H9 (cell line): ENCODE results near the gene RUNX1. TPM values are rescaled to one million over a fixed set of nuclear protein-coding genes. Genes with fewer than 3 reads are reported as not detected.

Source experiments
- DNase-seq: peaks from one replicate; pipeline ENCODE4 v3.0.0-alpha.2; 2017
- H2AFZ ChIP-seq: one replicate; pipeline ENCODE4 v1.6.1; 2013; ENCODE audit warnings: mild to moderate bottlenecking, low read length, control low read depth, moderate library complexity
- H2AK5ac ChIP-seq: 2 replicates; pipeline ENCODE4 v1.6.1; 2013; ENCODE audit warnings: low read length, control low read depth, mixed read lengths; ENCODE audit not compliant: insufficient read length
- H2BK120ac ChIP-seq: one replicate; pipeline ENCODE4 v1.6.1; 2013; ENCODE audit warnings: low read depth, mild to moderate bottlenecking, low read length, control low read depth, inconsistent platforms; ENCODE audit not compliant: poor library complexity, severe bottlenecking
- H2BK12ac ChIP-seq: 2 replicates; pipeline ENCODE4 v1.6.1; 2013; ENCODE audit warnings: low read length, control low read depth, mixed read lengths, low read depth; ENCODE audit not compliant: insufficient read length
- H2BK15ac ChIP-seq: 2 replicates; pipeline ENCODE4 v1.6.1; 2013; ENCODE audit warnings: low read depth, low read length, control low read depth
- H2BK20ac ChIP-seq: one replicate; pipeline ENCODE4 v1.6.1; 2013; ENCODE audit warnings: low read depth, mild to moderate bottlenecking, low read length, control low read depth, inconsistent platforms; ENCODE audit not compliant: poor library complexity, severe bottlenecking
- H2BK5ac ChIP-seq: 2 replicates; pipeline ENCODE4 v1.6.1; 2013; ENCODE audit warnings: low read length, control low read depth, mixed read lengths; ENCODE audit not compliant: insufficient read length
- H3K14ac ChIP-seq: 2 replicates; pipeline ENCODE4 v1.6.1; 2013; ENCODE audit warnings: low read length, control low read depth; ENCODE audit not compliant: insufficient read depth
- H3K18ac ChIP-seq: 2 replicates; pipeline ENCODE4 v1.6.1; 2013; ENCODE audit warnings: low read depth, mild to moderate bottlenecking, mixed read lengths, low read length, control low read depth; ENCODE audit not compliant: insufficient read length
- H3K23ac ChIP-seq: 2 replicates; pipeline ENCODE4 v1.6.1; 2013; ENCODE audit warnings: low read length, control low read depth, mixed read lengths, low read depth; ENCODE audit not compliant: insufficient read length
- H3K23me2 ChIP-seq: 2 replicates; pipeline ENCODE4 v1.6.1; 2013; ENCODE audit warnings: low read depth, mild to moderate bottlenecking, mixed read lengths, low read length, control low read depth; ENCODE audit not compliant: insufficient read length, poor library complexity, severe bottlenecking
- H3K27ac ChIP-seq: 2 replicates; pipeline ENCODE4 v1.5.1; 2013; ENCODE audit warnings: low read length, control low read depth, mixed read lengths, low read depth; ENCODE audit not compliant: insufficient read length
- H3K27me3 ChIP-seq: 2 replicates; pipeline ENCODE4 v1.6.1; 2013; ENCODE audit warnings: low read length, control low read depth, inconsistent platforms; ENCODE audit not compliant: insufficient read depth
- H3K4ac ChIP-seq: 2 replicates; pipeline ENCODE4 v1.6.1; 2013; ENCODE audit warnings: low read depth, mild to moderate bottlenecking, control low read depth, inconsistent platforms, low read length, moderate library complexity
- H3K4me1 ChIP-seq: 2 replicates; pipeline ENCODE4 v1.6.1; 2013; ENCODE audit warnings: low read length, control low read depth, inconsistent platforms; ENCODE audit not compliant: insufficient read depth
- H3K4me2 ChIP-seq: 2 replicates; pipeline ENCODE4 v1.6.1; 2013; ENCODE audit warnings: low read length, control low read depth, mixed read lengths; ENCODE audit not compliant: insufficient read length, insufficient read depth
- H3K56ac ChIP-seq: 2 replicates; pipeline ENCODE4 v1.6.1; 2013; ENCODE audit warnings: low read depth, mild to moderate bottlenecking, mixed read lengths, low read length, control low read depth; ENCODE audit not compliant: insufficient read length
- H3K79me1 ChIP-seq: 2 replicates; pipeline ENCODE4 v1.6.1; 2013; ENCODE audit warnings: low read depth, mild to moderate bottlenecking, moderate library complexity, low read length, control low read depth, inconsistent platforms; ENCODE audit not compliant: insufficient read depth, poor library complexity, severe bottlenecking
- H3K79me2 ChIP-seq: 2 replicates; pipeline ENCODE4 v1.6.1; 2013; ENCODE audit warnings: low read length, control low read depth, inconsistent platforms; ENCODE audit not compliant: insufficient read depth
- H3K9ac ChIP-seq: 2 replicates; pipeline ENCODE4 v1.6.1; 2013; ENCODE audit warnings: low read length, control low read depth, mixed read lengths; ENCODE audit not compliant: insufficient read length; ENCODE audit errors: extremely low read depth
- H3K9me3 ChIP-seq: one replicate; pipeline ENCODE4 v1.6.1; 2013; ENCODE audit warnings: low read depth, low read length, inconsistent platforms; ENCODE audit not compliant: control insufficient read depth
- H3T11ph ChIP-seq: one replicate; pipeline ENCODE4 v1.6.1; 2013; ENCODE audit warnings: mild to moderate bottlenecking, low read length, control low read depth, inconsistent platforms
- H4K20me1 ChIP-seq: one replicate; pipeline ENCODE4 v1.6.1; 2013; ENCODE audit not compliant: control insufficient read depth, insufficient read length, insufficient read depth
- H4K5ac ChIP-seq: 2 replicates; pipeline ENCODE4 v1.6.1; 2013; ENCODE audit warnings: low read depth, mild to moderate bottlenecking, mixed read lengths, low read length, control low read depth; ENCODE audit not compliant: insufficient read length
- H4K8ac ChIP-seq: replicated peaks from 2 replicates; pipeline ENCODE4 v1.6.1; 2013; ENCODE audit warnings: low read length, control low read depth, mixed read lengths, low read depth; ENCODE audit not compliant: insufficient read length
- H4K91ac ChIP-seq: 2 replicates; pipeline ENCODE4 v1.6.1; 2013; ENCODE audit warnings: low read depth, mild to moderate bottlenecking, moderate library complexity, mixed read lengths, low read length, control low read depth; ENCODE audit not compliant: insufficient read length
- H3K27ac Mint-ChIP-seq, 3 experiments: 2 replicates in 2 of 3; 3 replicates in 1 of 3; pipeline ENCODE4 v1.8.0; 2020 to 2021; ENCODE audit warnings: mixed read lengths in 3 of 3, mild to moderate bottlenecking in 1 of 3, moderate library complexity in 1 of 3
- H3K27me3 Mint-ChIP-seq: 2 replicates; pipeline ENCODE4 v1.8.0; 2021; ENCODE audit warnings: low read depth, mild to moderate bottlenecking, moderate library complexity, mixed read lengths
- H3K36me3 Mint-ChIP-seq, 3 experiments: 2 replicates in 2 of 3; 3 replicates in 1 of 3; pipeline ENCODE4 v1.8.0; 2020 to 2021; ENCODE audit warnings: low read depth in 3 of 3, mixed read lengths in 3 of 3; ENCODE audit not compliant: insufficient read depth in 1 of 3
- H3K4me1 Mint-ChIP-seq, 2 experiments: 2 replicates each; pipeline ENCODE4 v1.8.0; 2020; ENCODE audit warnings: mixed read lengths in 2 of 2
- H3K4me3 Mint-ChIP-seq, 2 experiments: 2 replicates in 1 of 2; 3 replicates in 1 of 2; pipeline ENCODE4 v1.8.0; 2020 to 2021; ENCODE audit warnings: mild to moderate bottlenecking in 2 of 2, mixed read lengths in 2 of 2, moderate library complexity in 1 of 2
- H3K9me3 Mint-ChIP-seq, 2 experiments: 2 replicates in 1 of 2; 3 replicates in 1 of 2; pipeline ENCODE4 v1.8.0; 2020; ENCODE audit warnings: mild to moderate bottlenecking in 2 of 2, mixed read lengths in 2 of 2, moderate library complexity in 1 of 2
- WGBS: extraction: QIAGEN DNeasy Blood & Tissue Kit; methylation state at CpG from one replicate; pipeline ENCODE4 v1.1.7; 2013; ENCODE audit warnings: missing lambda C conversion rate, low lambda C conversion rate, mixed read lengths; ENCODE audit not compliant: insufficient read length; ENCODE audit errors: extremely low coverage; 5-methylcytosine and 5-hydroxymethylcytosine counted together
- total RNA-seq: library from RNA; stranded (reverse); gene quantifications from 2 replicates; pipeline ENCODE4 v1.2.1, GENCODE V29; 2021
- TF ChIP-seq, protein P1 (sequence below): fragments of 200-600 bp; sonication (generic); conservative IDR thresholded peaks from 3 replicates; pipeline ENCODE4 v1.8.0; 2021; ENCODE audit warnings: antibody characterized with exemption, mild to moderate bottlenecking

RUNX1 gene
- total RNA-seq, 1 experiment from 2014 or later = 0.72 TPM

DNA sequence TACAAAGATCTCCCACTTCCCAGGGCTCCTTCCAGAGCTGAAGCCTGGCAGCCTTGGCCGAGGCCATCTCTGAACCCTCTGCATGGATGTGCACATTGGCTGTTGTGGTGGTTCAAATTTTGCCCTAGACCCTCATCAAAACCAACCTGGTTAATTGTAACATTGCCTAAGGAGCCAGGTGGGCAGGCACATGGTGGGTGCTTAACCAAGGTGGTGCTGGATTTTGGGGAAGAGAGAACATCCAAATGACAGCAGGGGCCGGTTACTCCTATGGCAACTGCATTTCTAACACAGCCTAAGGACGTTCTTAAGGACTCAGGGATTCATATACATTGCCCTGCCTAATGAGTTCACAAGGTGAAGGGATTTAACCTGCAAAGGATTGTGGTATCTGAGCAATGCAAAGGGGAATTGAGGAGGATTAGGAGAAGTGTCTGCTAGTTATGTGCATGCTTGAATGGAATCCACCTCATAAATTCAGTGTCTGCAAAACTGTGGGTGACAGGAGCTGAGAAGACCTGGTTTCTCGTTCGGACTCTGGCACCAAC is 10.3 kb downstream of the RUNX1 start:
- Histone ChIP-seq H2BK12ac (no peak overlapping the region), H3K23ac (no peak overlapping the region)

More for the DNA sequence above, 10.3 kb downstream of the RUNX1 start:
- Histone ChIP-seq H3K18ac (no peak overlapping the region), H3K9ac (no peak overlapping the region), H2BK5ac (no peak overlapping the region), H2BK20ac (no peak overlapping the region), H3T11ph (no peak overlapping the region), H3K23me2 (no peaks in the 10 kb centered on the region), H3K4me2 (no peak overlapping the region), H4K20me1 (no peaks in the 10 kb centered on the region), H4K91ac (no peak overlapping the region), H3K14ac (no peak overlapping the region), H3K56ac (no peak overlapping the region), H3K9me3 (no peaks in the 10 kb centered on the region), H2AK5ac (no peak overlapping the region), H3K79me1 (no peaks in the 10 kb centered on the region), H3K4ac (no peak overlapping the region), H4K5ac (no peak overlapping the region), H3K27me3 (no peaks in the 10 kb centered on the region), H2BK15ac (no peak overlapping the region), H2AFZ (no peak overlapping the region), H4K8ac (no peak overlapping the region), H3K27ac (no peak overlapping the region), H2BK120ac (no peak overlapping the region), H3K79me2 (no peaks in the 10 kb centered on the region), H3K4me1 (no peaks in the 10 kb centered on the region)
- Mint-ChIP-seq H3K9me3 (no peaks in the 10 kb centered on the region), H3K4me1 (peaks cover 4 to 10% of the 10 kb centered on the region in 2 experiments), H3K27me3 (no peaks in the 10 kb centered on the region; the same call in none of the 2 replicates), H3K4me3 (no peak overlapping the region), H3K27ac (no peak overlapping the region), H3K36me3 (no peaks in the 10 kb centered on the region)
- TF ChIP-seq, protein P1, sequence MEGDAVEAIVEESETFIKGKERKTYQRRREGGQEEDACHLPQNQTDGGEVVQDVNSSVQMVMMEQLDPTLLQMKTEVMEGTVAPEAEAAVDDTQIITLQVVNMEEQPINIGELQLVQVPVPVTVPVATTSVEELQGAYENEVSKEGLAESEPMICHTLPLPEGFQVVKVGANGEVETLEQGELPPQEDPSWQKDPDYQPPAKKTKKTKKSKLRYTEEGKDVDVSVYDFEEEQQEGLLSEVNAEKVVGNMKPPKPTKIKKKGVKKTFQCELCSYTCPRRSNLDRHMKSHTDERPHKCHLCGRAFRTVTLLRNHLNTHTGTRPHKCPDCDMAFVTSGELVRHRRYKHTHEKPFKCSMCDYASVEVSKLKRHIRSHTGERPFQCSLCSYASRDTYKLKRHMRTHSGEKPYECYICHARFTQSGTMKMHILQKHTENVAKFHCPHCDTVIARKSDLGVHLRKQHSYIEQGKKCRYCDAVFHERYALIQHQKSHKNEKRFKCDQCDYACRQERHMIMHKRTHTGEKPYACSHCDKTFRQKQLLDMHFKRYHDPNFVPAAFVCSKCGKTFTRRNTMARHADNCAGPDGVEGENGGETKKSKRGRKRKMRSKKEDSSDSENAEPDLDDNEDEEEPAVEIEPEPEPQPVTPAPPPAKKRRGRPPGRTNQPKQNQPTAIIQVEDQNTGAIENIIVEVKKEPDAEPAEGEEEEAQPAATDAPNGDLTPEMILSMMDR = no peak
- DNase-seq = no peak
- WGBS = no CpG with 5 or more reads among the region's 5 CpGs
